Measurements from ENCODE around the gene TMEM121.

The TMEM121 gene

DNA sequence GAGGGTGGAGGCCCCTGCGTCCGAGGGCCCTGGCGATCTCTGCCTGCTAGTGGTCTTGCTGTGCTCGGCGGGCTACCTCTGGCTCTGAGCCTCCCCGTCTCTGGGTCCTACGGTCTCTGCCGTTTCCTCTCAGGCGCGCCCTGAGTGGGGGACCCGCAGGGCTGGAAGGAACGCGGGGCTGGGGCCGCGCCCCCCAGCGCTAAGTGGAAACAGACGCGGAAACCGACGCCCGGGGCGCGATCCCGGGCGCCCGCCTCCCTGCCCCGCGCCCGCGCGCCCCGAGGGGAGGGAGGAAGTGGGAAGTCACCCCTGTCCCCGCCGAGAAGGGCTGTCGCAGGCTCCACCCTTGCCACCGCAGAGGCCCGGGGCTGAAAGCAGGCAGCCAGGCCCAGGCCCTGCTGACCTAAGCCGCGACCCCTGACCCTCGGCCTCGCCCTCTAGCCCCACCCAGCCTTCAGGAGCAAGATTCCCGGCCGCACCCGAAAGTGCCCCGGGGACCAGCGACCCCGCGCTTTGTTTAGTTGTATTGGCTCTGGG lies 38.9 kb upstream of the TMEM121 start:
- peak; percentile 64 for DNase-seq

DNA sequence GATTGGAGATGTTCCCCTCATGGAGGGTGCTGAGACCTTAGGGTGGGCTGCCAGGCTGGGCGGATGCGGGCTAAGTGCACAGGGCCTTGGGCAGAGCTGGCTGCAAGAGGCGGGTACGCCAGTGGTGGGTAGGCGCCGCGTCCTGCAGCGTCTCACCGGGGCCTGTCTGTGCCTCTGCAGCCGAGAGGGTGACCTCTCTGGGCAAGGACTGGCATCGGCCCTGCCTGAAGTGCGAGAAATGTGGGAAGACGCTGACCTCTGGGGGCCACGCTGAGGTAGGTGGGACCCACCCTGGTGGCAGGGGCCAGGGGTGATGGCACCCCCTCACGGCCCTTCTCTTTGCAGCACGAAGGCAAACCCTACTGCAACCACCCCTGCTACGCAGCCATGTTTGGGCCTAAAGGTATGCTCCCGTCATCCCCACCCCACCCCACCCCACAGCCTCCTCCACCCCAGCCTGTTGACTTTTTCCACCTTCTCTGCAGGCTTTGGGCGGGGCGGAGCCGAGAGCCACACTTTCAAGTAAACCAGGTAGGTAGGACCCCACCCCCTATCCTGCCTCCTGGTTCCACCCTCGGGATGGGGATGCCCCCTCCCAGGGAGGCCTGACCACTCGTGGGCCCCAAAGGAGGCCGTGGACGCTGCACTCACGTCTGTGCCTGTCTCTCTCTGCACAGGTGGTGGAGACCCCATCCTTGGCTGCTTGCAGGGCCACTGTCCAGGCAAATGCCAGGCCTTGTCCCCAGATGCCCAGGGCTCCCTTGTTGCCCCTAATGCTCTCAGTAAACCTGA lies 38.2 kb upstream of the TMEM121 start:
- DNase-seq: peak; percentile 36

DNA sequence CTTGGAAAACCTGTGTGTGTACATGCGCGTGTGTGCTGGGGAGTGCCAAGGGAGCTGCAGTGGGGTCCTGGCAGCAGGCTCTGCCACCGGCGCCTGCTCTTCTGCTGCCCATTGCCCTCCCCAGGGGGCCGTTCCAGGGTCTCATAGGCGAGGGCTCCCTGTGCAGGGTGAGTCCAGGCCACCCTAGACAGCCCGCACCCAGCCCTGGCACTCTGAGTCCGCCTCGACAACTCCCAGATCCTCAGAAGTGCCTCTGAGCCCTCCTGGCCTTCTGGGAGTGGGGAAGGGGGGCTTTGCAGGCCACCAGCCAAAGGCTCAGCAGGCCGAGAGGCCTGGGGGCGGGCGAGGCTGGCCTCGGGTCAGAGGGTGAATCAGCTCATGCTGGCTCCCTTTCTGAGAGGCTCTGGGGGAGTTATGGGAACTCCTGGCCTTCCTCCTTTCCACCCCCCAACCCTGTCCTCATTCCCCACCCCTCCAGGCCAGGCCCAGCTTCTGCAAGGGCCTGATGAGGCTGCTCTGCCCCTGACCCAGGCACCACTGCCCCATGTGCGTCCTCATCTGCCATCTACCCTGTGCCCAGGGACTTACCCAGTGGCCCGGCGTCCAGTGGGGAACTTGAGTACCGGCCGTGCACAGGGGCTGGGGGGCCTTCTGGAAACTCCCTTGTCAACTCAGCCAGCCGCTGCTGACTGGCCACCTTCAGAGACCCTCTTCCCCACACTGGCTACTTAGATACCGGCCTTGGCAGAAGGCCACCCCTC lies 37.4 kb upstream of the TMEM121 start:
- no peak for DNase-seq

DNA sequence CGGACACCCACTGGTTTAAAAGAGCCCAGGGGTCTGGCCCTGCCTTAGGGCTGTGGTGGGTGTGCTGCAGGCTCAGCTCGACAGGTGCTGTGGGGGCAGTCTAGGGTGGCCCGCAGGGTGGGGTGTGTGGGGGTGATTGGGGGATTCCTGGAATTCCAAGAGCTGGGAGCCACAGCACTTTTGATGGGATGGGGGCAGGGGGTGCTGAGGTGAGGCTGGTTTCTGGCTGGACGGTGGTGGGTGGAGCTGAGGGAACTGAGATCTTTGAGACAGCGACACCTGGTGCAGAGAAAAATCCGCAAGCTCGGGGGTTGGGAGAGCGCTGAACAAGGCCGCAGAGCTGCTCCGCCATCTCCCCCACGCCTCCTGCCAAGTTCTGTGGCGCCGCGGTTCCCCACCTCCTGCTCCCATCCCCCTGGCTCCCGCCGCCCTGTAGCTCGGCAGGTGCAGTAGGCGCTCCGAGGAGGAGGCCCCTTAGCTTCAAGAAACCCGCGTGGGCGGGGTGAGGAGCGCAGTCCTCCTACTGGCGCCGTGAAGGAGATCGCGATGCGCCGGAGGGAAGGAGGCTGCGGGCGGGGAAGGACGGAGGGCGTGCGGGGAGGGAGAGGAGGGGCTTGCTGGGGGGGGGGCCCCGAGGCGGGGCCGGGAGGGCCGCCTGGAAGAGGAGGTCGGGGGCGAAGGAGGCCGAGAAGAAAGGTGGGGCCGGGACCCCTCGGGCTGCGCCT lies 36.7 kb upstream of the TMEM121 start:
- DNase-seq: peak; percentile 88

DNA sequence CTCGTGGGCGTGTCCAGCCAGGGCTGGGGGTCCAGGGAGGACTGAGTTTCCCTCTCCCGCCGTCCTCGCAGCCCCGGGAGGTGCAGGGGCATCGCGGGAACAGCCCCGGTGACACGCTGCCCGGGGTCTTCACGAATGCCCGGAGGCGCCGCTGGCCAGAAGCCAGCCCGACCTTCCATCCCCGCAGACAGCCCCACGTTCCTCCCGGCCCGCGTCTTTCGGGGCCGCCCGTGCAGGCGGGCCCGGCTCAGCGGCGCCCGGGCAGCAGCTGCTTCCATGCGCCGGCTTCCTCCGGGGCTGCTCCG lies 36.2 kb upstream of the TMEM121 start:
- DNase-seq: no peak

- DNase-seq: peak; percentile 99
Observed at GRCh38 chr14:105490572-105491365, 35.6 kb upstream of the TMEM121 start, which contains the start of gene TEDC1. TSS of gene TEDC1 (plus strand) at chr14:105491246. CDS start at chr14:105491376, 130 bp downstream.

DNA sequence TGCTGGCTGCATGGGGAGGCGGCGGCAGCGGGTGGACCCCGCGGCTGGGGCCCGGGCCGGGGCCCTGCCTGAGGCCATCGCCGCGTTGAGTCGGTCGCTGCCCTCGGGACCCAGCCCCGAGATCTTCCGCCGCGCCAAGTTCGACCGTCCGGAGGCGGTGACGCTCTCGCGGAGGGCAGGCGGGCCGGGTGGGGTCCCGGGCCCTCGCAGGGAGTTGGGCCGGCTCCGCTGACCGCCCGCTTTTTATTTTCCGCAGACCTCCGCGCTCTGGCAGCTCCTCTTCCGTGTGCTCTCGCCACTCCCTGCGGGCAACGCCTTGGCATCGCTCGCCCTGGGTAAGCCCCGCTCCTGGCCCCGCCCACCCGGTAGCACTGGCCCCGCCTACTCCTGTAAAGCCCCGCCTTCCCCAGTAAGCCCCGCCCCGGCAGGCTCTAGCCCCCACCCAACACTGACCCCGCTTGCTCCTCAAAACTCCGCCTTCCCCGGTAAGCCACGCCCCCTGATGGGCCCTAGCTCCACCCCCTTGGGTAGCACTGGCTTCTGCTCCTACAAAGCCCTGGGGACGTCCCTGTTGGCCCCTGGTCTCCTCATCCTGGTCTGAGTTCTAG lies 34.9 kb upstream of the TMEM121 start:
- DNase-seq: peak; percentile 86

- DNase-seq: no peak
Observed at GRCh38 chr14:105492031-105492970, 34.1 kb upstream of the TMEM121 start.

DNA sequence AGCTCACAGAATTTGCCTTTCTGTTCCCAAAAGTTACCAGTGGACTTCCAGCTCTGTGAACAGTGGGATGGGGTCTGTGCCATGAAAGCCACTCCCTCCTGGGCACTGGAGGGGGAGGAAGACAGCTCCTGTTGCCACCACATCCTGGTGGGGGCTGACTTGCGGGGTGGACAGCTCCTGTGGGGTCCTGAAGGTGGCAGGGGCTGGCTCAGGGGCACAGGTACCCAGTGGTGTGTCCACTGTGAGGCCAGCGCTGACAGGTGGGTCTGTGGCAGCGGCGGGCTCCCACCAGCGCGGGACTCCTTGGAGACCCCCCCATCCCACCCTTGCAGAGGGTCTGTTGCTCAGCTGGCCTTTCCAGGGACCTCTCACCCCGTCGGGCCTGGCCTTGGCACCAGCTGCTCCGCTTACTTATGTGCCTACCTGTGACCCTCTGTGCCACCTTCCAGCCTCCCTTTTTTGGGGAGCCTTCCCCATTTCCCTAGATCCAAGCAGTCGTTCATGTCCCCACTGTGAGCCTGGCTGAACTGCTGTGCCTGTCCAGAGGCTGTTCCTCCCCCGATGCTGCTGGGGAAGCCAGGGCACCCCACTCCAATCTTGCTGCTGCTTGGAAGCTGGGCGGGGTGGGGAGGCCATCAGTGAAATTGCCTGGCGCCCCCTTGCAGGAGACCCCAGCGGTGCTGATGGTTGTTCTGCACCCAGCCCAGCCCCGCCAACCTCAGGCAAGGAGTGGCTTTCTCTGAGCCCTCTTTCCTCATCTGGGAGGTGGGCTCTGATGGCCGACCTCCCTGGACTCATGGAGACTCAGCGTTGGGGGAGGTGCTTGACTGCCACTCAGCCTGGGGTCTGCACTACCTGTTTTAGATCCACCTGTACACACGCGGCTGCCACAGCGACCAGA lies 33.2 kb upstream of the TMEM121 start:
- no peak for DNase-seq

DNA sequence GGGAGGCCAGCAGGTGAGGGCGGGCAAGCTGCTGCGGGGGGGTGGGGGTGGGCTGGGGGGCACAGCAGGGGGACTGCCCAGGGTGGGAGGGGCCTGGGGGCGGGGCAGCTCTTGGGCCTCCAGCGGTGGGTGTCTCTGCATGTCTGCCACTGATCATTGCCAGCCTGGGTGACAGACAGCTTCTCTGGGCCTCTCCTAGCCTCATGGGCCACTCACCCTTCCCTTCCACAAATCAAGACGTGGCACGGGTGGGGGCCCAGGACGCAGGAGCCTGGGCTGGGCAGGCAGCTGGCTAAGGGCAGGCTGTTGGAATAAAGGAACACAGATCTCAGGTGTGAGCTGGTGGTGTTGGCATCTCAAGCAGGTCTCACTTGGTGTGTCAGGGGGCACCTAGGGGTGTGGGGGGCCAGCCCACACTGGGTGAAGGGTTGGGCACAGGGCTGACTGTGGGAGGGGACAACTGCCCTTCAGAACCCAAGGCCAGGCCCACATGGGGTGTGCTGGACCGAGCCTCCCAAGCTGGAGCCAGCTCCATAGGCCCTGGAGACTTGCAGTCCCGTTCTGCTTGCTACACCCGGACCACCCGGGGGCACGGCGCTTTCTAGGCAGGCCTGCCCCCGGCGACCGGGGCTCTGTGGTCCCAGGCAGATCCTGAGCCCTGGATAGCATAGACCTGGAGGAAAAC lies 32.3 kb upstream of the TMEM121 start:
- no peak for DNase-seq

DNA sequence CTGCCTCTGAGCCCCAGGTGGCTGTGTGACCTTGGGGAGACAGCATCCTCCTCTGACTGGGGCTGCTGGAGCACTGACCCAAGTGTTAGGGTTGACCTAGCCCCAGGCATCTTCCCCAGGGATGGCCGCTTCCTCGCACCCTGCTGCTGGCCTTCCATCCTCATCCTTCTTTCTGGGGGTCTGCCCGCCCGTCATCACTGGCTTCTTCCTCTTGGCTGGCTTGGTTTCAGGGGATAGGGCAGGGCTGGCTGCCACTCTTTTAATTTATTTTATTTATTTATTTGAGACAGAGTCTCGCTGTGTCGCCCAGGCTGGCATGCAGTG lies 31.8 kb upstream of the TMEM121 start:
- DNase-seq: no peak

DNA sequence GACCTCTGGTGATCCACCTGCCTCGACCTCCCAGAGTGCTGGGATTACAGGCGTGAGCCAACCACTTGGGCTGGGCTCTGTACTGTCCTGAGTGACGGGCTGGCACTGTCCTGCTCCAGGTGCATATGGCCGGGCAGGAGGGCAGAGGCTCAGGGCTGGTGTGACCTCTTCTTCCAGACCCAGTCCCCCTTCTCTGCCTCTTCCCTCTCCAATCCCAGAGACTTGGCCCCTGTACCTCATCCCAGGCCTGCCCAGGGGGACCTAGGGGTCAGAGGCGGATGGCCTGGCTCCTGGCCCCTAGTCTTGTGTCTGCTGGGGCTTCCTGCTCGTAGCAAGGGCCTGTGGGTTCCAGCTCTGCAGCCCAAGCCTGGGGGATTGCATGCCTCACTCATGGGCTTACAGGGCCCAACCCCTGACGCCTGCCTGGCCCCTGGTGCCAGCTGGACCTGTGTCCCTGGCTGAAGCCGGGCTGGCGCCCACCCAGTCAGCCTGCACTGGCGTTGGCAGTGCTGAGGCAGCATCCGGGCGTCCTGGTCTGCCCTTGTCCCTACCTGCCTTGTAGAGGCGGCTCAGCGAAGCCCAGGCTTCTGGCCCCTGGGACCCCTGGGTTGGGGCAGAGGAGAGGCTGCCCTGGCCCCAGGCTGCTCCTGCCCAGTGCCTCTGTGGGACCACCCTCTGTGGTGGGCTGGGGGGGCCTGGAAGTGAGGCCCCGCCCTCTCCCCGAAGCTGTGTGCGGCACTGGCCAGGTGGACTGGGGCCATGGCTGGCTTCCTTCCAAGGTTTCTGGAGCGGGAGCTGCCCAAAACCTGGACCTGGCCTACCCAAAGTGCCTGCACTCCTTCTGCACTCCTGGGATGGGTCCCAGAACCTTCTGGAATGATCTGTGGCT lies 31.0 kb upstream of the TMEM121 start:
- DNase-seq: no peak

GRCh38 chr14:105495990-105496830 lies 30.2 kb upstream of the TMEM121 start:
- no peak for DNase-seq

- no peak for DNase-seq
Observed at GRCh38 chr14:105496831-105497591, 29.4 kb upstream of the TMEM121 start.

GRCh38 chr14:105497671-105498429 lies 28.5 kb upstream of the TMEM121 start:
- DNase-seq: no peak
